Endothelial cell of umbilical vein (primary cell): ENCODE measurements around the gene TOR1AIP1. TPM values are rescaled to one million over a fixed set of nuclear protein-coding genes. Genes with fewer than 3 reads are reported as not detected.

Source experiments
- BruUV-seq: library from RNA; stranded (reverse); fragments of 400-500 nt; replicated peaks from 2 replicates; lab custom pipeline; 2021; lab: Mats Ljungman, UMichigan
- CTCF ChIA-PET: fragments of 300-600, 350-600 bp; sonication (Branson Sonifier 250); formaldehyde crosslinking; loops from one replicate; lab custom pipeline; 2021; ENCODE audit warnings: antibody characterized with exemption, inconsistent platforms; lab: Charles Lee
- POLR2A ChIA-PET: fragments of 300-600, 350-600 bp; sonication (Branson Sonifier 250); formaldehyde crosslinking; loops from one replicate; lab custom pipeline; 2021; ENCODE audit warnings: antibody characterized with exemption, inconsistent platforms; lab: Charles Lee
- DNase-seq: peaks from one replicate; pipeline ENCODE4 v3.0.0-alpha.2; 2011; ENCODE audit warnings: low read depth, low spot score
- FAIRE-seq: peaks from 2 replicates; lab custom pipeline; 2011; peaks lifted over from hg19 to GRCh38; lab: Jason Lieb, UNC
- H2AFZ ChIP-seq: 2 replicates; pipeline ENCODE4 v1.6.0; 2012; ENCODE audit warnings: low read depth, low read length, control low read depth, inconsistent platforms
- H3K27ac ChIP-seq: 2 replicates; pipeline ENCODE4 v1.5.1; 2011; ENCODE audit warnings: low read depth, mild to moderate bottlenecking, control low read depth, low read length, moderate library complexity; ENCODE audit not compliant: insufficient read depth
- H3K27me3 ChIP-seq, 2 experiments: 2 replicates each; pipeline versions ENCODE4 v1.6.0 to v1.6.1; 2011; ENCODE audit warnings: low read length in 2 of 2, mixed read lengths in 1 of 2; ENCODE audit not compliant: control insufficient read depth in 2 of 2, insufficient read depth in 2 of 2
- H3K36me3 ChIP-seq, 2 experiments: 2 replicates in 1 of 2; 3 replicates in 1 of 2; pipeline ENCODE4 v1.5.1; 2011; ENCODE audit warnings: low read length in 2 of 2, mild to moderate bottlenecking in 1 of 2, moderate library complexity in 1 of 2; ENCODE audit not compliant: control insufficient read depth in 2 of 2, insufficient read depth in 2 of 2; ENCODE audit errors: extremely low read depth in 1 of 2
- H3K4me1 ChIP-seq: 3 replicates; pipeline ENCODE4 v1.5.1; 2011; ENCODE audit warnings: mild to moderate bottlenecking, low read length; ENCODE audit not compliant: control insufficient read depth, insufficient read depth; ENCODE audit errors: extremely low read depth
- H3K4me2 ChIP-seq: 2 replicates; pipeline ENCODE4 v1.6.1; 2011; ENCODE audit warnings: low read length, control low read depth, mixed read lengths; ENCODE audit not compliant: insufficient read depth
- H3K4me3 ChIP-seq, 3 experiments: fragments of 200-600 bp in 1 of 3; sonication (generic), shearing (Covaris generic) in 1 of 3; replicated peaks in 1 of 3; 2 replicates each; pipeline ENCODE4 v1.5.1; 2011 to 2016; ENCODE audit warnings: control low read depth in 3 of 3, low read length in 3 of 3, mild to moderate bottlenecking in 2 of 3, inconsistent platforms in 1 of 3, low read depth in 1 of 3, moderate library complexity in 1 of 3; ENCODE audit not compliant: insufficient read depth in 1 of 3
- H3K79me2 ChIP-seq: 2 replicates; pipeline ENCODE4 v1.6.0; 2012; ENCODE audit warnings: low read length, inconsistent platforms; ENCODE audit not compliant: control insufficient read depth, insufficient read depth
- H3K9ac ChIP-seq: replicated peaks from 2 replicates; pipeline ENCODE3; 2011; ENCODE audit warnings: low read length, control low read depth; ENCODE audit not compliant: insufficient read depth; ENCODE audit errors: extremely low read depth
- H3K9me1 ChIP-seq: replicated peaks from 3 replicates; pipeline ENCODE4 v1.6.0; 2011; ENCODE audit warnings: mild to moderate bottlenecking, low read length; ENCODE audit not compliant: control insufficient read depth, insufficient read depth; ENCODE audit errors: extremely low read depth
- H3K9me3 ChIP-seq: replicated peaks from 2 replicates; pipeline ENCODE4 v1.5.1; 2012; ENCODE audit warnings: low read length, inconsistent platforms; ENCODE audit not compliant: control insufficient read depth, insufficient read depth
- H4K20me1 ChIP-seq: replicated peaks from 2 replicates; pipeline ENCODE3; 2011; ENCODE audit warnings: mild to moderate bottlenecking, low read length; ENCODE audit not compliant: control insufficient read depth, insufficient read depth; ENCODE audit errors: extremely low read depth
- EZH2 ChIP-seq: IDR thresholded peaks from 2 replicates; pipeline ENCODE4 v1.6.1; 2012; ENCODE audit warnings: borderline replicate concordance, low read depth, mild to moderate bottlenecking, moderate library complexity, low read length, inconsistent platforms; ENCODE audit not compliant: severe bottlenecking
- FOS ChIP-seq: IDR thresholded peaks from 2 replicates; pipeline ENCODE4 v1.6.1; 2011; ENCODE audit warnings: mild to moderate bottlenecking, low read length, moderate library complexity, borderline replicate concordance; ENCODE audit not compliant: insufficient read depth
- GATA2 ChIP-seq: IDR thresholded peaks from 2 replicates; pipeline ENCODE4 v1.7.0; 2011; ENCODE audit warnings: low read depth, mild to moderate bottlenecking, moderate library complexity, mixed read lengths, low read length; ENCODE audit not compliant: insufficient read length, insufficient read depth
- JUN ChIP-seq: IDR thresholded peaks from 2 replicates; pipeline ENCODE4 v1.6.1; 2011; ENCODE audit warnings: borderline replicate concordance, low read depth; ENCODE audit not compliant: insufficient read length, insufficient read depth
- MYC ChIP-seq: IDR thresholded peaks from one replicate; pipeline ENCODE4 v1.6.1; 2011; ENCODE audit warnings: mild to moderate bottlenecking, low read depth, low read length
- POLR2A ChIP-seq: IDR thresholded peaks from 2 replicates; pipeline ENCODE4 v1.6.1; 2012; ENCODE audit warnings: low read depth, mild to moderate bottlenecking, control low read depth, low read length
- POLR2AphosphoS5 ChIP-seq: IDR thresholded peaks from 2 replicates; pipeline ENCODE4 v1.6.1; 2012; ENCODE audit warnings: low read depth, mild to moderate bottlenecking, control low read depth, low read length, moderate library complexity; ENCODE audit not compliant: insufficient read depth
- dilution Hi-C: fragments of 300-500 bp; cut with MboI; formaldehyde crosslinking; loops from one replicate; pipeline ENCODE4 v1.15.0; 2019; ENCODE audit warnings: low sequenced_read_pairs; ENCODE audit not compliant: extremely low pct_ligation_motif_present
- intact Hi-C: fragments of 100-400 bp; cut with micrococcal nuclease; formaldehyde crosslinking; loops from one replicate; pipeline ENCODE4 v1.10.0; 2022
- polyA plus RNA-seq, 4 experiments: library from polyadenylated mRNA; depleted of rRNA in 3 of 4; stranded (reverse) in 3 of 4; unstranded in 1 of 4; fragments of >200 nt; gene quantifications; 2 replicates each; pipeline versions ENCODE4 v1.2.1 to v1.2.3, GENCODE V29; 2011 to 2012; ENCODE audit warnings: missing spikeins in 1 of 4
- total RNA-seq: library from RNA; stranded (reverse); gene quantifications from 2 replicates; pipeline ENCODE4 v1.2.3, GENCODE V29; 2021
- TF ChIP-seq, protein P1 (sequence below), 2 donors: IDR thresholded peaks; 1 replicate in 1 of 2; 2 replicates in 1 of 2; pipeline ENCODE4 v1.5.1; 2011; ENCODE audit warnings: low read length in 2 of 2, mild to moderate bottlenecking in 2 of 2, moderate library complexity in 2 of 2, control low read depth in 1 of 2, inconsistent platforms in 1 of 2, low read depth in 1 of 2; ENCODE audit not compliant: insufficient read depth in 1 of 2; ENCODE audit errors: extremely low read depth in 1 of 2
- TF ChIP-seq, protein P2 (sequence below): IDR thresholded peaks from 2 replicates; pipeline ENCODE4 v1.6.1; 2011; ENCODE audit not compliant: insufficient read depth, insufficient read length

Gene TOR1AIP1
- total and polyA plus RNA-seq, 2 donors (not counting 3 experiments of a cell fraction or from before 2014, with no cell fraction given): 12.0 to 28.8 TPM

DNA sequence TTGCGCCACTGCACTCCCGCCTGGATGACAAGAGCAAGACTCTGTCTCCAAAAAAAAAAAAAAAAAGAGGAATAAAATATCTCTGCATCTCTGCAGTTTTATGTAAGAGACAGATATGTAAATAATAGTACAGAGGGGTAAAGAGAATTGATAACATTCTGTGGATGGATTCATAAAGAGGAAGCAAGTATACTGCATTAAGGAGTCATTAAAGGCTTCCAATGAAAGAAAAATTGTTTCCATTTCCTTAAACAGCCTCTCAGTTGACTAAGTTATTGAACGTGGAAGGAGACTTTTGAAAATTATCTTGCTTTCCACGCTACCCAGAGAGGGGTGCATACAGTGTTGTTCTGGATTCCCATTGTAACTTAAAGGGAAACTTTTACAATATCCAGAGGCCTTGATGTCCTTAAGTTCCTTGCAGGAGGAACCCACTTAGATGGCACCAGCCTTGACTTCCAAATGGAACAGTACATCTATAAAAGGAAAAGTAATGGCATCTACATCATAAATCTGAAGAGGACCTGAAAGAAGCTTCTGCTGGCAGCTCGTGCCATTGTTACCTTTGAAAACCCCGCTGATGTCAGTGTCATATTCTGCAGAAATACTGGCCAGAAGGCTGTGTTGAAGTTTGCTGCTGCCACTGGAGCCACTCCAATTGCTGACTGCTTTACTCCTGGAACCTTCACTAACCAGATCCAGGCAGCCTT is 86.4 kb downstream of the TOR1AIP1 start:
- POLR2A ChIA-PET: no interaction called here
- dilution Hi-C loops: no loop called here
- no peaks in the 10 kb centered on the region for H3K27me3 ChIP-seq

More for the DNA sequence above, 86.4 kb downstream of the TOR1AIP1 start:
- no peak for FAIRE-seq
- H3K9me1 ChIP-seq: no peaks in the 10 kb centered on the region
- H2AFZ ChIP-seq: no peak overlapping the region
- DNase-seq: no peak
- H4K20me1 ChIP-seq: no peaks in the 10 kb centered on the region
- peaks cover 13% of the 10 kb centered on the region for H3K4me1 ChIP-seq
- CTCF ChIA-PET: no interaction called here
- BruUV-seq: no TSS peak
- H3K79me2 ChIP-seq: peaks cover 60% of the 10 kb centered on the region
- H3K4me2 ChIP-seq: no peak overlapping the region
- H3K4me3 ChIP-seq: no peak overlapping the region
- H3K9ac ChIP-seq: no peak overlapping the region
- no peak overlapping the region for H3K27ac ChIP-seq
- no peak for TF ChIP-seq GATA2
- no peak for TF ChIP-seq POLR2AphosphoS5
- TF ChIP-seq, protein P1, sequence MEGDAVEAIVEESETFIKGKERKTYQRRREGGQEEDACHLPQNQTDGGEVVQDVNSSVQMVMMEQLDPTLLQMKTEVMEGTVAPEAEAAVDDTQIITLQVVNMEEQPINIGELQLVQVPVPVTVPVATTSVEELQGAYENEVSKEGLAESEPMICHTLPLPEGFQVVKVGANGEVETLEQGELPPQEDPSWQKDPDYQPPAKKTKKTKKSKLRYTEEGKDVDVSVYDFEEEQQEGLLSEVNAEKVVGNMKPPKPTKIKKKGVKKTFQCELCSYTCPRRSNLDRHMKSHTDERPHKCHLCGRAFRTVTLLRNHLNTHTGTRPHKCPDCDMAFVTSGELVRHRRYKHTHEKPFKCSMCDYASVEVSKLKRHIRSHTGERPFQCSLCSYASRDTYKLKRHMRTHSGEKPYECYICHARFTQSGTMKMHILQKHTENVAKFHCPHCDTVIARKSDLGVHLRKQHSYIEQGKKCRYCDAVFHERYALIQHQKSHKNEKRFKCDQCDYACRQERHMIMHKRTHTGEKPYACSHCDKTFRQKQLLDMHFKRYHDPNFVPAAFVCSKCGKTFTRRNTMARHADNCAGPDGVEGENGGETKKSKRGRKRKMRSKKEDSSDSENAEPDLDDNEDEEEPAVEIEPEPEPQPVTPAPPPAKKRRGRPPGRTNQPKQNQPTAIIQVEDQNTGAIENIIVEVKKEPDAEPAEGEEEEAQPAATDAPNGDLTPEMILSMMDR (IDR thresholded peaks at IDR 0.05; ENCODE audit: extremely low read depth in 1 of 2, insufficient read depth in 1 of 2, low read depth in 1 of 2, low read length in 2 of 2): no peak
- no peak for TF ChIP-seq FOS
- no peak for TF ChIP-seq POLR2A
- TF ChIP-seq JUN: no peak
- TF ChIP-seq, protein P2, sequence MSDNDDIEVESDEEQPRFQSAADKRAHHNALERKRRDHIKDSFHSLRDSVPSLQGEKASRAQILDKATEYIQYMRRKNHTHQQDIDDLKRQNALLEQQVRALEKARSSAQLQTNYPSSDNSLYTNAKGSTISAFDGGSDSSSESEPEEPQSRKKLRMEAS: no peak
- no peak for TF ChIP-seq EZH2
- TF ChIP-seq MYC: no peak
- no peaks in the 10 kb centered on the region for H3K9me3 ChIP-seq
- H3K36me3 ChIP-seq: peaks cover 0 to 3% of the 10 kb centered on the region in 2 experiments
- intact Hi-C loops: no loop called here
